Dedifferentiated amniotic fluid mesenchymal stem cell (primary cell): ENCODE data around the gene TRAT1.
"Not testable (repeated sequence)": the region's sequence is repeated elsewhere in the genome, so short reads cannot be mapped to it uniquely, and the experiment has no call there.

Experiments used
- DNase-seq: peaks from one replicate; pipeline ENCODE4 v3.0.0-alpha.2; 2016; ENCODE audit errors: extremely low spot score

The TRAT1 gene

GRCh38 chr3:108822123-108822897 is at the start of gene TRAT1:
TRAT1 (plus strand) TSS chr3:108822786; CDS start chr3:108822928, 142 bp downstream.
- DNase-seq = no peak

DNA sequence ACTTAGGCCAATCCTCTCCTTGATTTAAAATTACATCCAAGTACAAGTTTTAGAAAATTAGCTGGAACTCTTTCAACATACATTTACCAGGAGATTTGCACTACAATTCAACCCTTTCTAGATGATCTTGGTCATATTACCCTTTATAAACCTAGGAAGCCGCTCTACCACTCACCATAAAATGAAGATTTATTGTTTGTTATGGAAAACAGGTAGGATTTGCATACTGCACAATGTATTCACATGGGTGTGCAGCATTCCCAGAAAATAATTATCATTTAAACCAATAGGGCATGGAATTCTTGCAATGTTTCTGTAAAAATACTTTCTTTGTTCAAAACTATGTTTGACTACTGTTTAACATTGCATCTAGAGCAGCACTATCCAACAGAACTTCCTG is 46.9 kb upstream of the TRAT1 start:
- no peak for DNase-seq

DNA sequence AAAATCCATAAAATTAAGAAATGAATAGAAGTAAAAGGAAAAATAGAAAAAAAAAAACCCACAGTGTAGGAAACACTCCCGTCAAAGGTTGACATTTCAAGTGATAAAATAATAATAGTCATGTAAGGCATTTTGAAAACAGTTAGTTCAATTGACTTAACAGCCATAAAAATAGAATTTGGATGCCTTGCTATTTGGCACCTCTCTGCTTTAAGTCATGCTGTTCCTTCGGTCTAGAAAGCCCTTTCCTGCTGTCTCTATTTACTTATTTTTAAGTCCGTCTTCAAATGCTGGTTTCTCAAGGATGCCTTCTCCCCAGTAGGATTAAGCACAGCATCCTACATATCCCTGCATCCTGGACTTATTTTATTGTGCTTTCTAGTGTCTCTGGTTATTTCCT is 43.1 kb upstream of the TRAT1 start:
- DNase-seq = no peak

- no peak for DNase-seq
Observed at GRCh38 chr3:108780235-108780634, 42.4 kb upstream of the TRAT1 start.

DNA sequence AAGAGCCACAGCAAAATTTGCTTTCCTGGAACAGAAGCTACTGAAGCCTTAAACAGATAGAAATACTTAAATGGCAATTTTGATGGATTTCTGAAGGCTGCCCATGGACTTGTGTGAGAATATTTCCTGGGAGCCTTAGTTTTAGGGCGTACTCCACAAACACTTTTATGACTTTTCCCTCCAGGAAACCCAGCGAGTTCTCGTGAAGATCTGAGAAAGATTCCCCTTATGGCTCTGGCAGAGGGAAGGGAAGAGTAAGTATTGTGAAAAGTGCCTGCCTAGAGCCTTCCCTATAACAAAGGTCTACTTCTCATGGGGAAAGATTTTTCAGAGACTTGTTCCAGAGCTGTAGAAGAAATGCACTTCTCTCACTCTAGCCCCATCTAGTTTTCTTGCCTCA is 31.1 kb upstream of the TRAT1 start:
- DNase-seq = no peak

DNA sequence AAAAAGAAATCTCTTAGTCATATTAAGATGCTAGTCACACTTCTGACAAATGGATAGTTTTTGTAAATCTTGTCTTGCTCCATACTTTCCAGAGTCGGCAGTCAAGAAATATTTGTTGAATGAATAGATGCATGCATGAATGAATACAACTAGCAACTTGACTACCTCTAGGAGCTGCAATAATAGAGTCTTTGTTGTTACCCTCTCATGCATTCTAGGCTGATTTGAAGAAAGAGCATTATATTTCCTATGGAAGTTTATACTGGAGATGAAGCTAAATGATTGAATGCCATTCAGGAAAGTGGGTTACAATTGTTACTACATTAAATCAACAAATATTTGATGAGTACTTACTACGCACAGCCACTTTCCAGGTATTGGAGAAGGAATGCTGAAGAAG is 18.1 kb upstream of the TRAT1 start:
- DNase-seq = no peak

- no peak for DNase-seq
Observed at GRCh38 chr3:108804966-108805365, 17.6 kb upstream of the TRAT1 start.

DNA sequence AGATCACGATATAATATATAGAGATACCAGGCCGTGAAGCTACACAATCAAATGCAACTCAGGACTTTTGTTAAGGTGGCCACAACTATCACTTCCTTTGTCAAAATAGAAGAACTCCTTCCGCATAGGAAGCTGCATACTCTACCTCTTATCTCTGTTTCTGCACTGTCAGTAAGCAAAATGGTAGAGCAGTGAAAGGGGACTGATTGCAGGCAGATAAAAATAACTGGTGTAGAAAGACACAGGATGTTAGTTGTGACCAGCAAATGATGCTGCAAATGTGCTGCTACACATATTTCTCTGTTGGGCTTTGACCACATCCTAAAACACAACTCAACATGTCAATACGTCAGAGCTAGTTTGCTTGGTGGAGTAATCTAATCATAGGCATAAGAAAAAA is 16.3 kb upstream of the TRAT1 start:
- DNase-seq = no peak

GRCh38 chr3:108818404-108818803 is 4.2 kb upstream of the TRAT1 start:
- no peak for DNase-seq

GRCh38 chr3:108820586-108820985 is 2.0 kb upstream of the TRAT1 start:
- DNase-seq = no peak

- no peak for DNase-seq
Observed at GRCh38 chr3:108823227-108823626, 641 bp downstream of the TRAT1 start.

DNA sequence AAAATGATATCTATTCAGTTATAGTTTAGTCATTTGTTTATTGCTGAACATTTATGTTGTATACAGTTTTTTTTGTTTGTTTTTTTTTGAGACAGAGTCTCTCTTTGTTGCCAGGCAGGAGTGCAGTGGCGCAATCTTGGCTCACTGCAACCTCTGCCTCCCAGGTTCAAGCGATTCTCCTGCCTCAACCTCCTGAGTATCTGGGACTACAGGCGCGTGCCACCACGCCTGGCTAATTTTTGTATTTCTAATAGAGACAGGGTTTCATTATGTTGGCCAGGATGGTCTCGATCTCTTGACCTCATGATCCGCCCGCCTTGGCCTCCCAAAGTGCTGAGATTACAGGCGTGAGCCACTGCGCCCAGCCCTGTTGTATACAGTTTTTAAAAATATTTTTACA is 1.2 kb downstream of the TRAT1 start:
- DNase-seq = not testable (repeated sequence)

- no peak for DNase-seq
Observed at GRCh38 chr3:108826309-108827187, 4.0 kb downstream of the TRAT1 start.

GRCh38 chr3:108830381-108830780 is 7.8 kb downstream of the TRAT1 start:
- no peak for DNase-seq

GRCh38 chr3:108830991-108831614 is 8.5 kb downstream of the TRAT1 start:
- DNase-seq = no peak

DNA sequence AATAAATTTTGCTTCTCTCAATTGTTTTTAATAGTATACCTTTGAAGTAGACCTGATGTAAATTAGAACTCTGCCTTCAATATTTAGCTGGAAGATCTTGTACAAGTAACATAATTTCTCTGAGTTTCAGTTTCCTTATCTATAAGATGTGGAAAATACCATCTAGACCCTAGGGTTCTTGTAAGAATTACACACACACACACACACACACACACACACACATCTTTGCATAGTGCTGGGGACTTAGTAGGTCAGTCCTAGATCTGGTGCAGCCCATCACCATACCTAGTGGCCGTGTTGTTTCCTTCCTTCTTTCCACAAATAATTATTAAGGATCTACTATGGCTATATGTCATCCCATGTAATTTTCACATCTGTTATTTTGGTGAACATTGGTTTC is 11.0 kb downstream of the TRAT1 start:
- DNase-seq = no peak

- no peak for DNase-seq
Observed at GRCh38 chr3:108834551-108834950, 12.0 kb downstream of the TRAT1 start.

DNA sequence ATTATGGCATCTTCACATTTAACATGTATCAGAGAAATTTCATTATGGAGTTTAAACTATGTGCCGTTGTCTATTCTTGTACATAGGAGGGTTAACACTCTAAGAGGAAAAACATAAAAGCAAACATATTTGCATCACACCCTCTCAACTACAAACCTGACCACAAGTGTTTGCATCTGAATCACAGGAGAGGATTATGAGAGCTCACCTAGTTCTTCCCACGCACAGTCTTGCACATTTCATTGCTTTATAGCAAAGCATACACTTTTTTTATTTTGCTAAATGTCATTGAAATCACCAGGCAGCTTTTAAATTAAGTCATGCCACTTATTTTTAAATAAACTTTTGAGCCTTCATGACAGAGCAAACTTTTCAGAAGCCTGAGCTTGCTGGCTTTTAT is 12.5 kb downstream of the TRAT1 start:
- DNase-seq = no peak

DNA sequence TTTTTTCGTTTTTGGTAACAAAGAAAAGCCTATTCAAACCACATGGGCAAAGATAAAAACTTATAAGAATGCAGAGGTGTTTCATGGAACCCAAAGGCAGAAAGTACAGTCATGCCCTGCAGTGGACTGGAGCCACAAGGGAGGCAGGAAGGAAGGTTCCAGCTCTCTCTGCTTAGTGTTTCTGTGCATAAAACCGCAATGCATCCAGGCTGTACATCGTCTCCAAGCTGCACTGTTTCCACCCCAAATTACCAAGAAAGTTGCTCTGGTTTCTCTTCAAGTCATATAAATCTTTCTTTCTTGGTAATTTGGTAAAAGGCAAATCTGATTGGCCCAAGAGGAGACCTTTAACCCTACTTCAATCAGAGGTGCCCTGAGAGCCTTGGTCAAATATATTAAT is 15.8 kb downstream of the TRAT1 start:
- no peak for DNase-seq

GRCh38 chr3:108845709-108846293 is 23.2 kb downstream of the TRAT1 start:
- DNase-seq = no peak

DNA sequence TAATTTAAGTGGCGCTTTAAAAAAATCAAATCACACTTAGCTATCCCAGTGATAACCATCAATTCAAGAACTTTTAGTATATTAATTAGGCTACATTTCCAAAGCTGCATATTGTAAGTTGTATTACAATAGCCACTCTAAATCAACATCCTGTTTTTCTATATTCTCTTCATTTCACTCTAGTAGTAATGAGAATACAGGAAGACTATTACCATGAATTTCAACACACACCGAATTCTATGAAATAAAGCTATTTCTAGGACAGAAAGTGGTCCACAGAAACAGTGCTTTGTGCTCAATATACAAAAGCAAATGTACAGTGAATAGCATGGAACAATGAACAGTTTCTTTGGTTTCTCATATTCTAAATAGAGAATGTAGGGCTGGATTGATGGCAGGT is 24.6 kb downstream of the TRAT1 start:
- DNase-seq = no peak

DNA sequence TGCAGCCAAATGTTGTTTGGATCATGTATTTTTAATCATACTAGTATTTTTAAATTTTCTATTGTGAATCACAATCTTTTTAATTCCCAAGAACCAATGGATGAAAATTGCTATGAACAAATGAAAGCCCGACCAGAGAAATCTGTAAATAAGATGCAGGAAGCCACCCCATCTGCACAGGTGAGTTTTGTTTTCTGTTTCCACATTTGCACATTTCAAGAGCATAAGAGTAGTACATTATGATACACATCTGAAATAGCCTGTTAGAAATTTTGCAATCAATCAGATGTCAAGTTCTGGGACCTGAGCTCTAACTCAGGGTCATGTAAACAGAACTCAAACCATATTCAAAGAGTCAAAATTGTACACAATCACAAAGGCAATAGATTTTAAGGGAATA is 26.5 kb downstream of the TRAT1 start:
- DNase-seq = no peak
